HG02884 (cell line): ENCODE results near the gene PLPPR3.
"Not testable (repeated sequence)": the region's sequence is repeated elsewhere in the genome, so short reads cannot be mapped to it uniquely, and the experiment has no call there.

Experiments
- ATAC-seq: cut with Tn5 transposase; IDR thresholded peaks from one replicate; pipeline ENCODE4 v1.9.1; 2021; ENCODE audit warnings: mild to moderate bottlenecking, moderate library complexity; ENCODE audit not compliant: unreplicated experiment

PLPPR3 gene

GRCh38 chr19:829129-829758 lies 7.5 kb upstream of the PLPPR3 start:
- ATAC-seq, result no peak

- no peak for ATAC-seq
These were observed 6.1 kb upstream of the PLPPR3 start, which contains the start of gene AZU1 for GRCh38 chr19:827710-828321. AZU1 (plus strand) TSS chr19:827837; CDS start chr19:827847, 10 bp downstream.

- no peak for ATAC-seq
These were observed 5.6 kb upstream of the PLPPR3 start for GRCh38 chr19:827314-827709.

- no peak for ATAC-seq
These were observed 4.3 kb upstream of the PLPPR3 start for GRCh38 chr19:825897-826644.

- no peak for ATAC-seq
These were observed 3.1 kb upstream of the PLPPR3 start for GRCh38 chr19:824885-825284.

- no peak for ATAC-seq
These were observed 1.9 kb upstream of the PLPPR3 start for GRCh38 chr19:823565-824121.

GRCh38 chr19:821231-821824 lies 427 bp downstream of the PLPPR3 start:
- ATAC-seq, result no peak

GRCh38 chr19:820212-820611 lies 1.5 kb downstream of the PLPPR3 start:
- ATAC-seq, result not testable (repeated sequence)

- no peak for ATAC-seq
These were observed 5.3 kb downstream of the PLPPR3 start for GRCh38 chr19:816500-816857.

- ATAC-seq, result no peak
These were observed 5.8 kb downstream of the PLPPR3 start for GRCh38 chr19:815775-816499.

- ATAC-seq, result no peak
These were observed 6.5 kb downstream of the PLPPR3 start for GRCh38 chr19:815079-815774.

- no peak for ATAC-seq
These were observed 7.3 kb downstream of the PLPPR3 start for GRCh38 chr19:814152-815078.

- no peak for ATAC-seq
These were observed 8.3 kb downstream of the PLPPR3 start for GRCh38 chr19:813219-814151.

- no peak for ATAC-seq
These were observed 9.0 kb downstream of the PLPPR3 start for GRCh38 chr19:812747-813218.

- ATAC-seq, result no peak
These were observed 9.6 kb downstream of the PLPPR3 start for GRCh38 chr19:812049-812746.

- no peak for ATAC-seq
These were observed 10.2 kb downstream of the PLPPR3 start for GRCh38 chr19:811506-812048.

GRCh38 chr19:810883-811489 lies 10.8 kb downstream of the PLPPR3 start:
- no peak for ATAC-seq
